HepG2 (cell line): ENCODE results near the gene RASA3.

Source experiments
- BHLHE40 ChIP-seq: IDR thresholded peaks from 2 replicates; pipeline ENCODE4 v1.6.1; 2011; ENCODE audit warnings: low read length, improper control_type of control experiment
- CEBPB ChIP-seq: IDR thresholded peaks from 2 replicates; pipeline ENCODE4 v1.6.1; 2011; ENCODE audit warnings: low read depth, low read length, improper control_type of control experiment, borderline replicate concordance
- ELF1 ChIP-seq: sonication (generic); formaldehyde crosslinking; IDR thresholded peaks from 2 replicates; pipeline ENCODE4 v1.4.0; 2020; ENCODE audit warnings: missing genetic modification reagents
- EZH2 ChIP-seq: conservative IDR thresholded peaks from 2 replicates; pipeline ENCODE4 v1.6.1; 2012; ENCODE audit warnings: mild to moderate bottlenecking, low read depth, low read length, moderate library complexity
- HMGA1 ChIP-seq: sonication (generic); formaldehyde crosslinking; conservative IDR thresholded peaks from 2 replicates; pipeline ENCODE4 v1.4.0; 2020; ENCODE audit warnings: missing genetic modification reagents
- MEIS1 ChIP-seq: sonication (generic); formaldehyde crosslinking; IDR thresholded peaks from 2 replicates; pipeline ENCODE4 v1.9.0; 2021; ENCODE audit warnings: mild to moderate bottlenecking, missing genetic modification reagents, moderate library complexity, borderline replicate concordance
- POLR2A ChIP-seq, 2 experiments: IDR thresholded peaks; 2 replicates each; pipeline ENCODE4 v1.6.1; 2011; ENCODE audit warnings: low read depth in 2 of 2, low read length in 2 of 2, mild to moderate bottlenecking in 1 of 2, moderate library complexity in 1 of 2; ENCODE audit not compliant: insufficient read depth in 1 of 2
- SMAD3 ChIP-seq: sonication (generic); formaldehyde crosslinking; IDR thresholded peaks from 2 replicates; pipeline ENCODE4 v1.4.0; 2020; ENCODE audit warnings: missing genetic modification reagents
- SMC3 ChIP-seq: IDR thresholded peaks from 2 replicates; pipeline ENCODE4 v1.6.1; 2011; ENCODE audit warnings: low read length, improper control_type of control experiment
- TAF1 ChIP-seq: sonication (generic); formaldehyde crosslinking; IDR thresholded peaks from 2 replicates; pipeline ENCODE4 v1.4.0; 2020; ENCODE audit warnings: missing genetic modification reagents
- ZBTB38 ChIP-seq: sonication (generic); formaldehyde crosslinking; IDR thresholded peaks from 2 replicates; pipeline ENCODE4 v1.5.1; 2020; ENCODE audit warnings: mild to moderate bottlenecking, missing genetic modification reagents
- TF ChIP-seq, protein P1 (sequence below): sonication (generic); formaldehyde crosslinking; IDR thresholded peaks from 2 replicates; pipeline ENCODE4 v1.8.0; 2022; ENCODE audit warnings: low read depth, missing genetic modification reagents
- TF ChIP-seq, protein P2 (sequence below): sonication (generic); formaldehyde crosslinking; IDR thresholded peaks from 2 replicates; pipeline ENCODE4 v1.5.0; 2020; ENCODE audit warnings: mild to moderate bottlenecking, missing genetic modification reagents, moderate library complexity
- TF ChIP-seq, protein P3 (sequence below): sonication (generic); formaldehyde crosslinking; IDR thresholded peaks from 2 replicates; pipeline ENCODE4 v1.5.0; 2020; ENCODE audit warnings: missing genetic modification reagents

DNA sequence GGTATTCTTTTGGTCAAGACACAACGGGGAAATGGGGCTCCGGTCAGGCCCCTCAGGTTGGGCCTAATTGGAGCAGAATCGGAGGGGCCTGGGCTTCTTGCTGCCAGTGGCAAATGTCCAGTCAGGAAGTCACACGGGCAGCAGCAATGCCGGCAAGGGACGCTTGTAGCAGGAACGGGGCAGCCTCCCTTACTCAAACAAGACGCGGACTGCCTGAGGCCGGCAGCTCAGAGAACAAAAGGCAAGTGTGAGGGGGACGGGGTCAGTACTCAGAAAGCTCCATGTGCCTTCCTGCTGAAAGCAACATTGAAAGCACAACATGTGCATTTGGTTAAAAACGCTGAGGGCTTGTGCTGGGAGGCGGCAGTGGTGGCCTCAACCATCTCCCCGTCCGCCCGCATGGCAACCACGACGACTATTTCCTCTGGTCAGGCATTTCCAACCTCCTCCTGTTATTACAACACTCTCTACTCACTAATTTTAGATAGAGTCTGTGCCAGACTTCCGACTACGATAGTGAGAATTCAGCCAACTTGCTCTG, 20.5 kb upstream of the RASA3 start:
- no peak for TF ChIP-seq TAF1 (CRISPR knock-in tag)
- TF ChIP-seq, protein P1, sequence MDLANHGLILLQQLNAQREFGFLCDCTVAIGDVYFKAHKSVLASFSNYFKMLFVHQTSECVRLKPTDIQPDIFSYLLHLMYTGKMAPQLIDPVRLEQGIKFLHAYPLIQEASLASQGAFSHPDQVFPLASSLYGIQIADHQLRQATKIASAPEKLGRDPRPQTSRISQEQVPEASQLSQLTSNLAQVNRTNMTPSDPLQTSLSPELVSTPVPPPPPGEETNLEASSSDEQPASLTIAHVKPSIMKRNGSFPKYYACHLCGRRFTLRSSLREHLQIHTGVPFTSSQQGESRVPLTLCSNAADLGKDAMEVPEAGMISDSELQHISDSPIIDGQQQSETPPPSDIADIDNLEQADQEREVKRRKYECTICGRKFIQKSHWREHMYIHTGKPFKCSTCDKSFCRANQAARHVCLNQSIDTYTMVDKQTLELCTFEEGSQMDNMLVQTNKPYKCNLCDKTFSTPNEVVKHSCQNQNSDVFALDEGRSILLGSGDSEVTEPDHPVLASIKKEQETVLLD (CRISPR knock-in tag) = no peak
- TF ChIP-seq HMGA1 = no peak
- TF ChIP-seq ELF1 (CRISPR knock-in tag) = no peak
- no peak for TF ChIP-seq CEBPB
- TF ChIP-seq, protein P2, sequence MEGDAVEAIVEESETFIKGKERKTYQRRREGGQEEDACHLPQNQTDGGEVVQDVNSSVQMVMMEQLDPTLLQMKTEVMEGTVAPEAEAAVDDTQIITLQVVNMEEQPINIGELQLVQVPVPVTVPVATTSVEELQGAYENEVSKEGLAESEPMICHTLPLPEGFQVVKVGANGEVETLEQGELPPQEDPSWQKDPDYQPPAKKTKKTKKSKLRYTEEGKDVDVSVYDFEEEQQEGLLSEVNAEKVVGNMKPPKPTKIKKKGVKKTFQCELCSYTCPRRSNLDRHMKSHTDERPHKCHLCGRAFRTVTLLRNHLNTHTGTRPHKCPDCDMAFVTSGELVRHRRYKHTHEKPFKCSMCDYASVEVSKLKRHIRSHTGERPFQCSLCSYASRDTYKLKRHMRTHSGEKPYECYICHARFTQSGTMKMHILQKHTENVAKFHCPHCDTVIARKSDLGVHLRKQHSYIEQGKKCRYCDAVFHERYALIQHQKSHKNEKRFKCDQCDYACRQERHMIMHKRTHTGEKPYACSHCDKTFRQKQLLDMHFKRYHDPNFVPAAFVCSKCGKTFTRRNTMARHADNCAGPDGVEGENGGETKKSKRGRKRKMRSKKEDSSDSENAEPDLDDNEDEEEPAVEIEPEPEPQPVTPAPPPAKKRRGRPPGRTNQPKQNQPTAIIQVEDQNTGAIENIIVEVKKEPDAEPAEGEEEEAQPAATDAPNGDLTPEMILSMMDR (CRISPR knock-in tag) = no peak
- TF ChIP-seq SMC3 = no peak
- no peak for TF ChIP-seq ZBTB38 (CRISPR knock-in tag)
- no peak for TF ChIP-seq BHLHE40
- TF ChIP-seq SMAD3 = no peak
- no peak for TF ChIP-seq POLR2A (IDR thresholded peaks at IDR 0.05; ENCODE audit: insufficient read depth in 1 of 2, low read depth in 2 of 2, low read length in 2 of 2)
- TF ChIP-seq MEIS1 (CRISPR knock-in tag) = no peak
- TF ChIP-seq, protein P3, sequence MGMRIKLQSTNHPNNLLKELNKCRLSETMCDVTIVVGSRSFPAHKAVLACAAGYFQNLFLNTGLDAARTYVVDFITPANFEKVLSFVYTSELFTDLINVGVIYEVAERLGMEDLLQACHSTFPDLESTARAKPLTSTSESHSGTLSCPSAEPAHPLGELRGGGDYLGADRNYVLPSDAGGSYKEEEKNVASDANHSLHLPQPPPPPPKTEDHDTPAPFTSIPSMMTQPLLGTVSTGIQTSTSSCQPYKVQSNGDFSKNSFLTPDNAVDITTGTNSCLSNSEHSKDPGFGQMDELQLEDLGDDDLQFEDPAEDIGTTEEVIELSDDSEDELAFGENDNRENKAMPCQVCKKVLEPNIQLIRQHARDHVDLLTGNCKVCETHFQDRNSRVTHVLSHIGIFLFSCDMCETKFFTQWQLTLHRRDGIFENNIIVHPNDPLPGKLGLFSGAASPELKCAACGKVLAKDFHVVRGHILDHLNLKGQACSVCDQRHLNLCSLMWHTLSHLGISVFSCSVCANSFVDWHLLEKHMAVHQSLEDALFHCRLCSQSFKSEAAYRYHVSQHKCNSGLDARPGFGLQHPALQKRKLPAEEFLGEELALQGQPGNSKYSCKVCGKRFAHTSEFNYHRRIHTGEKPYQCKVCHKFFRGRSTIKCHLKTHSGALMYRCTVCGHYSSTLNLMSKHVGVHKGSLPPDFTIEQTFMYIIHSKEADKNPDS (CRISPR knock-in tag) = no peak
- no peak for TF ChIP-seq EZH2
